ENCODE results near the gene CEND1.

GRCh38 chr11:813456-814096, 23.7 kb upstream of the CEND1 start:
- TF ChIP-seq POLR2A (IDR thresholded peaks at IDR 0.05) = no peak
- no peak for TF ChIP-seq CTCF (IDR thresholded peaks at IDR 0.05)

Measured in thyroid gland (tissue), 4 donors.